Diencephalon (tissue), 1 donor: ENCODE measurements around the gene PRXL2A. TPM values are rescaled to one million over a fixed set of nuclear protein-coding genes. Genes with fewer than 3 reads are reported as not detected.

Experiments used
- total RNA-seq: library from RNA; depleted of rRNA; stranded (reverse); fragments of >200 nt; gene quantifications from one replicate; pipeline ENCODE4 v1.2.3, GENCODE V29; 2014

The PRXL2A gene, protein sequence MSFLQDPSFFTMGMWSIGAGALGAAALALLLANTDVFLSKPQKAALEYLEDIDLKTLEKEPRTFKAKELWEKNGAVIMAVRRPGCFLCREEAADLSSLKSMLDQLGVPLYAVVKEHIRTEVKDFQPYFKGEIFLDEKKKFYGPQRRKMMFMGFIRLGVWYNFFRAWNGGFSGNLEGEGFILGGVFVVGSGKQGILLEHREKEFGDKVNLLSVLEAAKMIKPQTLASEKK
- 68.3 TPM for total RNA-seq

DNA sequence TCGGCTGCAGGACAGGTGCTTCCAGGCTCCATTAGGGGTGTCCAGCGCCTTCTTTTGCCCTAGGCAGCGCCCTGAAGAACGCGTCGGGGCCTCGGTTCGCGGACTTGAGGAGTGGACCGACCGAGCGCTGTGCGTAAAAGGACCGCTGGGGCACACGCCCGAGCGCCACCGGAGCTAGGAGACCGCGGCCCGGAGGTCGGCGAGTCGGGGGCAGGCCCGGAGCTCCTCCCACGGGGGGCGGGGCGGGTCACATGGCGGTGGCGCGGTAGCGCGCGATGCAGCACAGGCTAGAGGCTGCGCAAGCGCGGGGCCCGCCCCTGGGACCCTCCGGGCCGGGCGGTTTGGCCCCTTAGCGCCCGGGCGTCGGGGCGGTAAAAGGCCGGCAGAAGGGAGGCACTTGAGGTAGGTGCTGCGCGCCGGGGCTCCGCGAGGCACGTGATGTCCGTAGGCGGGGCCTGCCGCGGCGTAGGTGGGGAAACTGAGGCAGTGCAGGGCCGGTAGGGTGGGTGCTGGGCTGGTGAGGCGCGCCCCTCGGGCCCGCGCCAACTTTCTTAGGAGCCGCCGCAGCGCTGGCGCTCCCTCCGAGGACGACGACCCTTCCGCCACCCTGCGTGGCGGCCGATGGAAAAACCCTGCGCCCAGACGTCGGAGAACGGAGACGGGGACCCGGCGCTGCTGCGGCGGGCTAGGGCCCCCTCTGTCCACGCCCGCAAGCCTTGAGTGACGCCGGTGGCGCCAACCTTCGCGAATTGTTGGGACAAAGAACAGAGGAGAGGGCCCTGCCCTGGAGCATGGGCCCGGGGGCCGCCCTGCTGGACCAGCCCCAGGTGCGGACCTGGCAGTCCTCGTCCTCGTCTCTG is at the start of gene PRXL2A:
PRXL2A (plus strand) TSS at position 310 of the 860 bp plus-strand sequence. CDS start 11,917 bp downstream, outside the sequence.

GRCh38 chr10:80453842-80454512 is 45.6 kb downstream of the PRXL2A start, which contains the start of gene TSPAN14:
Gene TSPAN14, plus strand, starts transcription at chr10:80454310. Its CDS starts 34,924 bp downstream, at chr10:80489234.

Other genes starting within 250 kb of the PRXL2A start
- 5.5 TPM for gene ANXA11, start 203.0 kb upstream of the PRXL2A start, total RNA-seq
- gene MAT1A, start 118.9 kb upstream of the PRXL2A start, total RNA-seq: not detected
- gene DYDC1, start 51.8 kb upstream of the PRXL2A start, total RNA-seq: 0.92 TPM
- 9.9 TPM for gene DYDC2, start 51.8 kb upstream of the PRXL2A start, total RNA-seq
- gene TSPAN14, start 45.8 kb downstream of the PRXL2A start, total RNA-seq: 15.0 TPM
- 0.23 TPM for gene SH2D4B, start 129.4 kb downstream of the PRXL2A start, total RNA-seq